HUES64 (cell line): ENCODE results near the gene LAMA2.

Experiments
- H3K27ac ChIP-seq: 2 replicates; pipeline ENCODE4 v1.7.0; 2013; ENCODE audit warnings: low read depth, low read length, inconsistent platforms
- H3K27me3 ChIP-seq: 2 replicates; pipeline ENCODE4 v1.6.1; 2013; ENCODE audit warnings: mild to moderate bottlenecking, low read length; ENCODE audit not compliant: insufficient read depth
- H3K36me3 ChIP-seq: 2 replicates; pipeline ENCODE4 v1.6.1; 2013; ENCODE audit warnings: mild to moderate bottlenecking, low read length; ENCODE audit not compliant: insufficient read depth
- H3K4me1 ChIP-seq: 2 replicates; pipeline ENCODE4 v1.6.1; 2013; ENCODE audit warnings: mild to moderate bottlenecking, low read length, moderate library complexity; ENCODE audit not compliant: insufficient read depth
- H3K4me3 ChIP-seq: 2 replicates; pipeline ENCODE4 v1.5.1; 2013; ENCODE audit warnings: mild to moderate bottlenecking, low read length, moderate library complexity
- H3K9ac ChIP-seq: 2 replicates; pipeline ENCODE4 v1.6.1; 2013; ENCODE audit warnings: mild to moderate bottlenecking, low read depth, low read length
- H3K9me3 ChIP-seq: 2 replicates; pipeline ENCODE4 v1.6.1; 2013; ENCODE audit warnings: low read depth, low read length; ENCODE audit not compliant: insufficient read depth
- WGBS: fragments of 150-250, 120-280 bp; methylation state at CpG from one replicate; pipeline ENCODE4 v1.1.7; 2013; ENCODE audit warnings: missing lambda C conversion rate; 5-methylcytosine and 5-hydroxymethylcytosine counted together

The LAMA2 gene

DNA sequence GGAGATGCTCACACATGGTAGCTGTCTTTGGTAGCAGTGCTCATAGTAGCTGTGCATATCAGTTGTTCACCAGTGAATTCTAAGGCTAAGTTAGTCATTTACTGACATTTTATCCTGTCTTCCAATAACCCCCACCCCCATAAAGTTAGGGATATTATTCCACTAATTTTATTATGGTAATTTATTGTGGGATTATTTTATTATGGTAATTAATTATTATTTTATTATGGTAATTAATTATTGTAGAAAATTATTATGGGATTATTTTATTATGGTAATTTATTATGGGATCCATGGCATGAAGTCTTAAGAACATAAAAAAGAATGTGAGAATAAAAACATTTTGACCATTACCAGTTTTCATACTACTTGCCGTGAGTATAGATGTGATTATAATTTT lies 406.5 kb downstream of the LAMA2 start:
- Histone ChIP-seq H3K36me3 (no peaks in the 10 kb centered on the region), H3K27ac (no peak overlapping the region), H3K9me3 (no peaks in the 10 kb centered on the region), H3K4me1 (peaks cover 1% of the 10 kb centered on the region; the same call in 1 of the 2 replicates), H3K27me3 (no peaks in the 10 kb centered on the region), H3K9ac (no peak overlapping the region), H3K4me3 (no peak overlapping the region)
- no CpG with 5 or more reads among the region's 1 CpG for WGBS

DNA sequence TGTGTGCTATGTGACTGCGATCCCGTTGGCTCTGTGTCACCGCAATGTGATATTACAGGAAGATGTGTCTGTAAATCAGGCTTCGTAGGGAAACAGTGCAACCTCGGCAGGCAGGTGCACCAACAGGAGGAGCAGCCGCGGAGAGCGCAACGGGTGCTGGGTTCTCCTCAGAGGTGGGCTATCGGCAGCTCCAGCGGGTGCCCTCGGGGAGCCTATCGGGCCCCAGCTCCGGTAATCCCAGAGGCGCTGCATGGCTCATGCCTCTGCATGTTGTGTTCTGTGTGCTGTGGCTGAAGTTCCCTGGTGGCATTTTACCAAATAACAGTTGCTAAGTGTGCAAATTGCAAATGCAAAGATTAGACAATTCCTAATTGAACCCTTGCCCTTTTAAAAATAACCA lies 409.9 kb downstream of the LAMA2 start:
- Histone ChIP-seq H3K4me1 (no peaks in the 10 kb centered on the region), H3K27me3 (no peaks in the 10 kb centered on the region), H3K27ac (no peak overlapping the region), H3K9me3 (no peaks in the 10 kb centered on the region), H3K4me3 (no peak overlapping the region), H3K9ac (no peak overlapping the region), H3K36me3 (no peaks in the 10 kb centered on the region)
- WGBS: 94% methylated on average over 15 of the region's 15 CpGs

DNA sequence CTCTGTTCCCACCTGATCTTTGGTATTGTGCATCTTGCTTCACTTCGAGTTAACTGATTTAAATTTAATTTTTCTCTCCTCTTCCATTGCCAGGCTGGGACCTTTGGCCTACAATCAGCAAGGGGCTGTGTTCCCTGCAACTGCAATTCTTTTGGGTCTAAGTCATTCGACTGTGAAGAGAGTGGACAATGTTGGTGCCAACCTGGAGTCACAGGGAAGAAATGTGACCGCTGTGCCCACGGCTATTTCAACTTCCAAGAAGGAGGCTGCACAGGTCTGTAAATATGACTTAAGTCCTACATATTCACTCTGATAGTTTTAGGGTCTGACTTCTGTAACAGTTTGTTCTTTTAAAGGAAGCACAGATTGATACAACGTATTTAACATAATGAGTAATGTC lies 414.7 kb downstream of the LAMA2 start:
- H3K4me3 ChIP-seq: no peak overlapping the region
- H3K4me1 ChIP-seq: peaks cover 1% of the 10 kb centered on the region; the same call in 1 of the 2 replicates
- H3K9me3 ChIP-seq: no peaks in the 10 kb centered on the region
- no peak overlapping the region for H3K27ac ChIP-seq
- 95% methylated on average over 4 of the region's 5 CpGs for WGBS
- H3K9ac ChIP-seq: no peak overlapping the region
- no peaks in the 10 kb centered on the region for H3K27me3 ChIP-seq
- no peaks in the 10 kb centered on the region for H3K36me3 ChIP-seq

DNA sequence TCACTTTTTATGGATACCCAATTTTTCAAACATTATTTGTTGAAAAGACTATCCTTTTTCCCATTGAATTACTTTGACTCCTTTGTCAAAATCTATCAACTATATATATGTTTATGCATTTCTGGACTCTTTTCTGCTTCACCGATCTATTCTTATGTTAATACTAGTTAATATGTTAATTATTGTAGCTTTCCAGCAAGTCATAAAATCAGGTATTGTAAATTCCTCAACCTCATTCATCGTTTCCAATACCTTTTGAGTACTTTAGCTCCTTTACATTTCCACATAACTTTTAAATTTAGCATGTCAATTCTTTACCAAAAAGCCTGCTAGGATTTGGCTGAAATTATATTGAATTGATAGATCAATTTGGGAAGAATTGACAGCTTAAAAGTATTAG lies 419.7 kb downstream of the LAMA2 start:
- H3K4me1 ChIP-seq: peaks cover 3% of the 10 kb centered on the region; the same call in 1 of the 2 replicates
- no peaks in the 10 kb centered on the region for H3K27me3 ChIP-seq
- H3K4me3 ChIP-seq: no peak overlapping the region
- H3K36me3 ChIP-seq: no peaks in the 10 kb centered on the region
- no peak overlapping the region for H3K9ac ChIP-seq
- WGBS: 100% methylated on average over 1 of the region's 2 CpGs
- no peaks in the 10 kb centered on the region for H3K9me3 ChIP-seq
- H3K27ac ChIP-seq: no peak overlapping the region

DNA sequence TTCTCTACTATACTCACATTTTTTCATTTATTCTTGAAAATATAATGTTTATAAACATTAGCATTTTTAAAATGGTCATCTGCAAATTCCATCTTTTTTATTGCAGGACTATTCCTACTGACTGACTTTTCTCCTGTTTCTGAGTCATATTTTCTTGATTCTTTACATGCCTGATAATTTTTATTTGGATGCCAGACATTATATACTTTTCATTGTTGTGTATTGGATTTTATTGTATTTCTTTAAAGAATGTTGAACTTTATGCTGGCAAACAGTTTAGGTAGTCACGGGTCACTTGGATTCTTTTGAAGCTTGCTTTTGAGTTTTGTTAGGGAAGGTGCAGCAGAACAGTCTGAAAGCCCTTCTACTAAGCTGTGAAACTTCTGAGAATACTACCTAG lies 423.9 kb downstream of the LAMA2 start:
- peaks cover 3% of the 10 kb centered on the region; the same call in 1 of the 2 replicates for H3K4me1 ChIP-seq
- H3K27ac ChIP-seq: no peak overlapping the region
- H3K9ac ChIP-seq: no peak overlapping the region
- 96% methylated on average over 1 of the region's 1 CpG for WGBS
- H3K9me3 ChIP-seq: no peaks in the 10 kb centered on the region
- H3K27me3 ChIP-seq: no peaks in the 10 kb centered on the region
- H3K36me3 ChIP-seq: no peaks in the 10 kb centered on the region
- no peak overlapping the region for H3K4me3 ChIP-seq

DNA sequence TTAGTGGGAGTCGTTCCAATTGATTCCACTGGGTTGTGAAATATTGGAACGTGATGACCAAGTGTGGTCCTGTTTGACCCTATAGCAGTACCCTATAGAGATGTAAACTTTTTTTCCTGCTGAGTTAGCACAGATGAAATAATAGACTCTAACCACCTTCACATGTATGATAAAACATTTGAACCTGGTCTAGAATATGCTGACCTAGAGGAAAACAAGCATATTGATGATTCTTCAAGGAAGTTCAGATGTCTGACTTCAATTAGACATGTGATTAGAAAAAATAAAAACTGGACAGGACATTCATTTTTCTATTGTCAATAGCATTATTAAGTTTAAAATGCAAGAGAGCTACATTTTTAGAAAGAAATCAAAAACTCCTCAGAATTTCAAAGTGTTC lies 424.9 kb downstream of the LAMA2 start:
- no peaks in the 10 kb centered on the region for H3K9me3 ChIP-seq
- H3K4me3 ChIP-seq: no peak overlapping the region
- WGBS: 91% methylated on average over 2 of the region's 2 CpGs
- H3K36me3 ChIP-seq: no peaks in the 10 kb centered on the region
- no peak overlapping the region for H3K27ac ChIP-seq
- H3K4me1 ChIP-seq: peaks cover 4% of the 10 kb centered on the region
- no peak overlapping the region for H3K9ac ChIP-seq
- no peaks in the 10 kb centered on the region for H3K27me3 ChIP-seq

DNA sequence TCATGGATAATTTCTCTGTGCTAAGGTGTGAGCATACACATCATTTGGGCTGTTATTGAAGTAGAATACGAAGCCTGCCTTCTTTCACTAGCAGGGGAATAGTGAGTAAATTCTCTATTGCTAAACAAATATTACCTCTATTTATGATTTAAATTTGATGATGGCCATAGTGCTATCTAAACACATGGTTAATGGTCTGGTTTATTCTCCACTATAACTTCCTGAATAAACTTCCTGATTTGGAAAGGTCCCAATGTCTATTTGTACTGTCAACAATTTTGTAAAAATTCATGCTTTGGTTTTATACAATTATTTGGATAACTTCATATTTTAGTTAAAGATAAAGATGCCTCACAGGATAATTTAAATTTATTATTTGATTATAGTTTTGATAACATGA lies 426.2 kb downstream of the LAMA2 start:
- no peak overlapping the region for H3K27ac ChIP-seq
- H3K4me1 ChIP-seq: peaks cover 7% of the 10 kb centered on the region
- no peaks in the 10 kb centered on the region for H3K27me3 ChIP-seq
- H3K9ac ChIP-seq: no peak overlapping the region
- H3K36me3 ChIP-seq: no peaks in the 10 kb centered on the region
- no peaks in the 10 kb centered on the region for H3K9me3 ChIP-seq
- no peak overlapping the region for H3K4me3 ChIP-seq
- WGBS: no CpG with 5 or more reads among the region's 1 CpG

DNA sequence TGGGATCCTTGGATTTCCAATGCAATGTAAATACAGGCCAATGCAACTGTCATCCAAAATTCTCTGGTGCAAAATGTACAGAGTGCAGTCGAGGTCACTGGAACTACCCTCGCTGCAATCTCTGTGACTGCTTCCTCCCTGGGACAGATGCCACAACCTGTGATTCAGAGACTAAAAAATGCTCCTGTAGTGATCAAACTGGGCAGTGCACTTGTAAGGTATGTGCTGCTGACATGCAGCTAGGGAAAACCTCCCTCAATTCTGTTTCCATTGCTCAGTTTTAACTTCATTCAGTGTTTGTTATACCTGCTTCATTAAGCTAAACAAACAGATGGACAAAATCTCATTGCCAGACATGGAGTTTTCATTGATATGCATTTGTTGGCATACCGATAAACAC lies 429.9 kb downstream of the LAMA2 start:
- H3K27ac ChIP-seq: no peak overlapping the region

DNA sequence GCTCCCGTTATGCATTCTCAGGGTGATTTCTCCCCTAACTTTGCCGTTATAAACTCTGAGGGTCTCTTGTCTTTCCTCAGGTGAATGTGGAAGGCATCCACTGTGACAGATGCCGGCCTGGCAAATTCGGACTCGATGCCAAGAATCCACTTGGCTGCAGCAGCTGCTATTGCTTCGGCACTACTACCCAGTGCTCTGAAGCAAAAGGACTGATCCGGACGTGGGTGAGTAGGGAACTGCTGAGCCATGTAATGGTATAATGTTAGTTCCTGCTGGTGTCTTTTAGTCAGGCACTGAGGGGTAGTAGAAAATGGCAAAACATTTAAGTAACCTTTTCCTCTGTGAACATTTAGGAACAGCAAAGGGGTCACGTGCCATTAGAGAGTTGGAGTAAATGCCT lies 431.6 kb downstream of the LAMA2 start:
- H3K9me3 ChIP-seq: no peaks in the 10 kb centered on the region
- no peak overlapping the region for H3K27ac ChIP-seq
- no peaks in the 10 kb centered on the region for H3K27me3 ChIP-seq
- peaks cover 34% of the 10 kb centered on the region for H3K4me1 ChIP-seq
- H3K4me3 ChIP-seq: no peak overlapping the region
- WGBS: 94% methylated on average over 9 of the region's 9 CpGs
- H3K9ac ChIP-seq: no peak overlapping the region
- 0 out of 2 replicates have a peak, but pooled peaks cover 6% of the 10 kb centered on the region for H3K36me3 ChIP-seq

More for the DNA sequence above, 429.9 kb downstream of the LAMA2 start:
- Histone ChIP-seq H3K4me1 (peaks cover 17% of the 10 kb centered on the region), H3K9me3 (no peaks in the 10 kb centered on the region), H3K27me3 (no peaks in the 10 kb centered on the region), H3K9ac (no peak overlapping the region), H3K4me3 (no peak overlapping the region), H3K36me3 (0 out of 2 replicates have a peak, but pooled peaks cover 6% of the 10 kb centered on the region)
- 87% methylated on average over 3 of the region's 3 CpGs for WGBS

DNA sequence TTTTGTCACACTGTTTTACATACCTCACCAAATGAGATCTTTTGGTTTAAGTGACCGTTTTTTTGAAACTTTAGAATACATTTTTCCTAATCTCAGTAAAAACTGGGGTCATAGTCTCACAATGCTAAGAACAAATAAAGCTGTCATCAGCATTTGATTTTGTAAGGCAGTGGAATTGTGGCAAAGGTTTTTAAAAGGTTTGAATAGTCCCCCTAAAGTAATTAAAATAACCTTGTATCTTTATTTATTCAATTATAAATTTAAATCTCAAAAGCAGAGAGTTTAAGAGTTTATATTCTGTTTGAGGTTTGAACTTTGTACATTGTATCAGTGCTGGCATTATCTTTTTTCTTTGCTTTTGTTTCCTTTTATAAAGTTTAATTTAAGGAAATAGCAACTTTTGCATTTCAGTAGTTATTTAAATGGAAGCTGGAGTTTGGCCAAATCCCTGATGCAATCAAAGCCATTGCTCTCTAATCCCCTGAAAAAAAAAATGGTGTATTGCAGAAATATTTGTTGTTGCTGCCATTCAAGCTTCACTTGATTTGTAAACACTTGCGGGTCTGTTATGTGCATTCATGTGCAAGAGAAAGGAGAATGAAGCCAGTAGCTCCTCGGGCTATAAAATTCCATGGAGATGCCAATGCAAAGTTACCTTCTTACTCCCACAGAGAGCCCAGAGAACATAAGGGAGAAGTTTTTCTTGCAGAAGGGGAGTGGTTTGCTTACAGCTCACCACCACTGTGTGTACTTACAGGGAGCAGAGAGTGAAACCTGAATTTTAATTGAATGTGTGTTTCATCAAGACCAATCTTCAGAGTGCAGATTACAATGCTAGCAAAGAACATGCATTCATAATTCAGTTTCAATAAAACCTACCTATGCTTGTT lies 435.2 kb downstream of the LAMA2 start:
- Histone ChIP-seq H3K27me3 (no peaks in the 10 kb centered on the region), H3K4me1 (peaks cover 45% of the 10 kb centered on the region), H3K9me3 (no peaks in the 10 kb centered on the region), H3K4me3 (peak overlapping the region; percentile 30; the same call in 1 of the 2 replicates), H3K36me3 (0 out of 2 replicates have a peak, but pooled peaks cover 6% of the 10 kb centered on the region), H3K27ac (peak overlapping the region; percentile 86), H3K9ac (peak overlapping the region; percentile 64)
- 9% methylated on average over 2 of the region's 3 CpGs for WGBS

DNA sequence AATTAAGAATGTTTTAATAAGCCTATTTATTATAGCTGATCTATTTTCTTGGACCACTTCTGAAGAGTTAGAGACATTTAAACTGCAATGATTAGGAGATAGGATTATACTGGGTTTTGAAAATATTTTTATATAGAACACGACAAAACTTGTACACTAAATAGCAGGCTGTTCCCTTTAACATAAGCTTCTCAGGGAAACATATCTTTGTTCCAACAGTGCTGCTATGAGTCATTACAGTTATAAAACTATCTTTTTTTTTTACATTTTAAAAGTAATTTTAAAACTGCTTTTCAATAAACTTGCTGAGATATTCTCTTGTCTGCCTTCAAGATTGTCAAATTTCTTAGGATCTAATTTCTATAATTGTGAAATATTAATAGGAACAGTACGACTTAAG lies 438.0 kb downstream of the LAMA2 start:
- no peak overlapping the region for H3K4me3 ChIP-seq
- WGBS: 70% methylated on average over 2 of the region's 2 CpGs
- no peak overlapping the region for H3K27ac ChIP-seq
- no peaks in the 10 kb centered on the region for H3K36me3 ChIP-seq
- H3K4me1 ChIP-seq: peaks cover 45% of the 10 kb centered on the region
- no peaks in the 10 kb centered on the region for H3K27me3 ChIP-seq
- H3K9ac ChIP-seq: no peak overlapping the region
- no peaks in the 10 kb centered on the region for H3K9me3 ChIP-seq
